HG03139 (cell line): ENCODE data around the gene TTBK2.
"Not testable (repeated sequence)": the region's sequence is repeated elsewhere in the genome, so short reads cannot be mapped to it uniquely, and the experiment has no call there.

Experiments used
- ATAC-seq: cut with Tn5 transposase; IDR thresholded peaks from one replicate; pipeline ENCODE4 v1.9.1; 2021; ENCODE audit not compliant: unreplicated experiment

TTBK2 gene

DNA sequence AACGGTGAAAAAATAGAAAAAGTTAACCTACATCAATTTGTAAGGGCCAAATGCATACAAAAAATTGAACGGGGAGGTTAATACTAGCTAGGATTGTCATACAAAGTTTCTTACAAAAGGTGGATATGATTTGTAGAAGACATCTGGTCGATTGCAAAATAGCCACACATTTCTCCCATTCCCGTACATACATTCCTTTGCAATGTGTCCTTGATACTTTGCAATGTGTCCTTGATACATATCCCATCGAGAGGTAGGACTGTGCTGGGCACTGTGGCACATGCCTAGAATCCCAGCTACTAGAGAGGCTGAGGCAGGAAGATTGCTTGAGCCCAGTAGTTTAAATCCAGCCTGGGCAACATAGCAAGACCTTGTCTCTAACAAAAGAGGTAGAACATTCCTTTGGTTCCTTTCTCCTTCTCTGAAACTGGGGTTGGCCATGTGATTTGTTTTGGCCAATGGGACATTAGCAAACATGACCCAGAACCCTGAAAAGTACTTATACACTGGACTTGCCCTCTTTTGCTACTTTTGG lies 9.5 kb downstream of the TTBK2 start:
- no peak for ATAC-seq

DNA sequence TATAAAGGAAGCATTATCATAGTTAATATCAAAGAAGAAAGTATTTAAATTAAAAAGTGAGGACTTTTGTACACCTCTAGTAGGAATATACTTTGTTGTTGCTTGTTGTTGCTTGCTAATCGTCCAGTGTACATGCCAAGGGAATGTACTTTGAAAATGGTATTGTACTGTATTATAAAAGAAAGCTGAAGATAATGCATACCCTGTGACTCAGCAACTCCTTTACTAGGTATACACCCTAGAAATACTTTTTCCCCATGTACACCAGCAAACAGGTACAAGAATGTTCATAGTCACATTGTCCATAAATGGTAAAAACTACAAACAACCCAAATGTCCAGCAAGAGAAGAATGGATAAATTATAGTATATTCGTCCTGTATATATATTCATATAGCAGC lies 12.0 kb downstream of the TTBK2 start:
- ATAC-seq, result no peak

DNA sequence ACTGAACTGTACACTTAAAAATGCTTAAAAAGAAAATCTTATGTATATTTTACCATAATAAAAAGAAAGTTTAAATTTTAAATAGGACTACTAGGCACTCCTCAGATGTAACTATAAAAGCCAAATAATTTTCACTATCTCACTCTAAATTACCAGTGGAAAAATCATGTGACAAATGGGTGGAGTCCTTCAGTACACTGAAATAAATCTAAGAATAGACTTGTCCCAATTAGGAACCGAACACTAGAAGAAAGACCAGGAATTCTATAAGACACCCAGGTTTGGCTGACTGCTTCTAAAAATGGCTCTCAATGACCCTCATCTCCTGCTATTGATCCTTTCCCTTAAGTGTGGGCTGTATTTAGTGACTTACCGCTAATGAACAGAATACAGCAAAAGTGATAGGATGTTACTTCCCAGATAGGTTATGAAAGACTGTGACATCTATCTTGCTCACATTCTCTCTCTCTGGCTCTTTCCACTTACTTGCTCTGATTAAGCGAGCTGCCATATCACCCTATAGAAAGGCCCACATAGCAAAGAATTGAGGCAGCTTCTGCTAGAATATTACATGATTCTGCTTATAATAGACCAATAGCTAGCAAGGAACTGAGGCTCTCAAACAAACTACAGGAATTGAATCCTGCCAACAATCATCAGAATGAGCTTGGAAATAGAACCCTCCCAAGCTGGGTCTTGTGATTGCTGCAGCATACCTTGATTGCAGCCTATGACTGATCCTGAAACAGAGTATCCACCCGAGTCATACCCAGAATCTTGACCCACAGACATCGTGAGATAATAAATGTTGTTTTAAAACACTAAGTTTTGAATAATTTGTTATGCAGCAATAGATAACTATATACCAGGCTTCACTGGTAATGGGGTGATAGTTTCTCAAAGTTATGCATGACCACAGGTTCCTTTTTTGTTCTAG lies 16.9 kb downstream of the TTBK2 start:
- ATAC-seq, result no peak

DNA sequence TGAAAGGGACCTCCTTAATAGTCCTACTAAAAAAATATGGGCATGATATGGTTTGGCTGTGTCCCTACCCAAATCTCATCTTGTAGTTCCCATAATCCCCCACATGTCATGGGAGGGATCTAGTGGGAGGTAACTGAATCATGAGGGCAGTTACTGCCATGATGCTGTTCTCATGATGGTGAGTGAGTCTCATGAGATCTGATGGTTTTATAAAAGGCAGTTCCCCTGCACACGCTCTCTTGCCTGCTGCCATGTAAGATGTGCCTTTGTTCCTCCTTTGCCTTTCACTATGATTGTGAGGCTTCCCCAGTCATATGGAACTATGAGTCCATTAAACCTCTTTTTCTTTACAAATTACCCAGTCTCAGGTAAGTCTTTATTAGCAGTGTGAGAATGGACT lies 26.7 kb downstream of the TTBK2 start:
- ATAC-seq, result not testable (repeated sequence)

DNA sequence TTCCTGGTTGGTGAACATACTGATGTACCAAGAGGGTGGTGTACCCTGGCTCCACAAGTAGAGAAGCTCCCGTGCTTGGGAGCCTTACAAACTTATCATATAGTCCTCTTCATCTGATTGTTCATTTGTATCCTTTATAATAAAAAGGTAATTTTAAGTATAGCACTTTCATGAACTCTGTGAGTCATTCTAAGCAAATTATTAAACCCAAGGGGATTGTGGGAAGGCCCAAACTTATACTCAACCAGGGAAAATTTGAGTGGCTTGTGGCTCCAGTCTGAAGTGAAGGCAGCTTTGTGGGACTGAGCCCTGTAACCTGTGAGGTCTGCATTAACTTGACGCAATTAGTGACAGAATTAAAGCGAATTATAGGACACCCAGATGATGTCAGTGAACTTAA lies 29.0 kb downstream of the TTBK2 start:
- no peak for ATAC-seq

DNA sequence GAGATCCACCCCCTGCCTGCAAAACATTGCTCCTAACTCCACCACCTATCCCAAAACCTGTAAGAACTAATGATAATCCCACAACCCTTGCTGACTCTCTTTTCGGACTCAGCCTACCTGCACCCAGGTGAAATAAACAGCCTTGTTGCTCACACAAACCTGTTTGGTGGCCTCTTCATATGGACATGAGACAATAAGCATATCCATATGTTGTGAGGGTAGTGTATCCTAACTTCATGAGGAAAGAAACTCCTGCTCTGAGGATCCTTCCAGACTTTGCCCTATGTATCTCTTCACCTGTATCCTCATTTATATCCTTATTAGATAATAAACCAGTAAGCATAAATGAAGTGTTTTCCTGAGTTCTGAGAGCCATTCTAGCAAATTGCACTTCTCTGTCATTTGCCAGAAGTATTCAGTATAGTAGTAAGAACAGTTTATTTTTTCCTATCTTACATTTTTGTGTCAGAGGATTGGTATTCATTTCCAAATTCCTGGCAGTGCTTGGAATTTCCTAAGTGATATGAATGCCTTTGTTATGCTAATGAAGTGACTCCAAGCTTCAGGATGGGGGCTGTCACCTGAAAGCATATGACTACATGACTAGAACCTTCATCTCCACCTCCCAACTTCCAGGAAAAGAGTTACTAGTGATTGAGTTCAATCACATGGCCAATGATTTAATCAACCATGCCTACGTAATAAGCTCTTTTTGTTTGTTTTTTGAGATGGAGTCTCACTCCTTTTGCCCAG lies 30.2 kb downstream of the TTBK2 start:
- ATAC-seq, result no peak

DNA sequence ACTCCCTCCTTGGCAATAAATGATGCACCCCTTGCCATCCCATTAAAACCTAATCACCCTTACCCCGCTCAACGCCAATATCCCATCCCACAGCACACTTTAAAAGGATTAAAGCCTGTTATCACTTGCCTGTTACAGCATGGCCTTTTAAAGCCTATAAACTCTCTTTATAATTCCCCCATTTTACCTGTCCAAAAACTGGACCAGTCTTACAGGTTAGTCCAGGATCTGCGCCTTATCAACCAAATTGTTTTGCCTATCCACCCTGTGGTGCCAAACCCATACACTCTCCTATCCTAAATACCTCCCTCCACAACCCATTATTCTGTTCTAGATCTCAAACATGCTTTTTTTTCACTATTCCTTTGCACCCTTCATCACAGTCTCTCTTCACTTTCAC lies 33.2 kb downstream of the TTBK2 start:
- ATAC-seq, result not testable (repeated sequence)

DNA sequence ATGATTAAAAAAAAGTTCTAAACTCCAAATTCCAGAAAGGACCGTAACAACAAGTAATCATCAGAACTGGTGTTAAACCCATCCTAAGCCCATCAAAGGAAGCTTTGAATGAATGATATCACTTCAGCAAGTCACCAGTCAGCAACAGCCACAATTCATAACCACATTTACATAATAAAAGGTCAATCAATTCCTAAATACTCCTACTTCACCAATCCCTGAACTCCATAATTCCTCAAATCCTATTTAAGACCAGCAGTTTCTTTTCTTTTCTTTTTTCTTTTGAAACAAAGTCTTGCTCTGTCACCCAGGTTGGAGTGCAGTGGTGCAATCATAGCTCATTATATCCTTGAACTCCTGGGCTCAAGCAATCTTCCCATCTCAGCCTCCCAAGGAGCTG lies 40.5 kb downstream of the TTBK2 start:
- ATAC-seq, result no peak

DNA sequence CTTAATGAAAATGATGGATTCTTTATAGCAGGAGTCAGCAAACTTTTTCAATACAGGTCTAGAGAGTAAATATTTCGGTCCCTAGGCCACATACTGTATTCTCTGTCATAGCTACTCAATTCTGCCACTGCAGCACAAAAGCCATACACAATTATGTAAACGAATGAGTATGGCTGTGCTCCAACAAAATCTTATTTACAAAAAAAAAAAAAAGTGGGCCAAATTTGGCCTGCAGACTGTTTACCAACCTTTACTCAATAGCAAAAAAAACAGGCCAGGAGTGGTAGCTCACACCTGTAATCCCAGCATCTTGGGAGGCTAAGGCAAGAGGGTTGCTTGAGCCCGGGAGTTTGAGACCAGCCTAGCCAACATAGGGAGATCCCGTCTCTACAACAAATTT lies 41.1 kb downstream of the TTBK2 start:
- ATAC-seq, result no peak

DNA sequence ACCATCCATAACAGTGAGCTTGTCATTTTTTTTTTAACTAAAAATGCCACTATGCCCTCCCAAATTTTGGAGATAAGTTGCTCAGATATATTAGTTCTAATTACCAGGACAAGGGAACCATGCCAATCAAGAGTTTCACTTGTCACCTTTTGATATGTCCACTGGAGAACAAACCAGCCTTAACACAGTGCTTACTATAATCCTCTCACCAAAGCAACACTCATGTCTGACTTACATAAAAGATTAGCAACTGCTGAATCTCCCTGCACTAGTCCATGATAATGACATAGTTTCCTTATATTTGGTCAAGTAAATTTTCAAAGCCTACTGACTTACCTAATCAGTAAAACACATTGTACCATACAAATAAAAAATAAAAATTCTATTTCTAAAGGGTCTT lies 44.4 kb downstream of the TTBK2 start:
- ATAC-seq, result no peak

DNA sequence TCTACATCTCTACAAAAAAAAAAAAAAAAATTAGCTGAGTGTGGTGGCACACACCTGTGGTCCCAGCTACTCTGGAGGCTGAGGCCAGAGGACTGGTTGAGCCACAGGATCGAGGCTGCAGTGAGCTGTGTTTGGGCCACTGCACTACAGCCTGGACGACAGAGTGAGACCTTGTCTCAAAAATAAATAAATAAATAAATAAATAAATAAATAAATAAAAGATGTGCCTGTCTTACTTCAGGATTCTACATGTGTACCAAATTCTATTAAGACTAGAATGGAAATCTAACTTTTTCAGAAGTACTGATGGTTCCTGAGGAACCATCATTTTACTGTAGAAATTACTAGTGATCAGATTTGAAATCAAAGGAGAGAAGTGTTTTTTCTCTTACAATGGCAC lies 51.9 kb downstream of the TTBK2 start:
- ATAC-seq, result no peak

DNA sequence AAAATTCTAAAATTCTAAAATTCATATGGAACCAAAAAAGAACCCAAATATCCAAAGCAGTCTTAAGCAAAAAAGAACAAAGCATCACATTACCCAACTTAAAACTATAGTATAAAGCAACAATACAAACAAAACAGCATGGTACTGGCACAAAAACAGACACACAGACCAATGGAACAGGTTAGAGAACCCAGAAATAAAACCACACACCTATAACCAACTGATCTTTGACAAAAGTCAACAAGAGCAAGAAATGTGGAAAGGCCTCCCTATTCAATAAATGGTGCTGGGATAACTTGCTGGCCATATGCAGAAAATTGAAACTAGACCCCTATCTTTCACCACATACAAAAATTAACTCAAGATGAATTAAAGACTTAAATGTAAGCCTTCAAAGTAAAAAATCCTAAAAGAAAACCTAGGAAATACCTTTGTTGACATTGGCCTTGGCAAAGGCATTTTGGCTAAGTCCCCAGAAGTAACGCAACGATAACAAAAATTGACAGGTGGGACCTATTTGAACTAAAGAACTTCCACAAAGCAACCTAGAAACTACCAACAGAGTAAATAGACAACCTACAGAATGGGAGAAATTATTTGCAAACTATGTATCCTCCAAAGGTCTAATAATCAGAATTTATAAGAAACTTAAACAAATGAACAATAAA lies 56.9 kb downstream of the TTBK2 start:
- no peak for ATAC-seq

DNA sequence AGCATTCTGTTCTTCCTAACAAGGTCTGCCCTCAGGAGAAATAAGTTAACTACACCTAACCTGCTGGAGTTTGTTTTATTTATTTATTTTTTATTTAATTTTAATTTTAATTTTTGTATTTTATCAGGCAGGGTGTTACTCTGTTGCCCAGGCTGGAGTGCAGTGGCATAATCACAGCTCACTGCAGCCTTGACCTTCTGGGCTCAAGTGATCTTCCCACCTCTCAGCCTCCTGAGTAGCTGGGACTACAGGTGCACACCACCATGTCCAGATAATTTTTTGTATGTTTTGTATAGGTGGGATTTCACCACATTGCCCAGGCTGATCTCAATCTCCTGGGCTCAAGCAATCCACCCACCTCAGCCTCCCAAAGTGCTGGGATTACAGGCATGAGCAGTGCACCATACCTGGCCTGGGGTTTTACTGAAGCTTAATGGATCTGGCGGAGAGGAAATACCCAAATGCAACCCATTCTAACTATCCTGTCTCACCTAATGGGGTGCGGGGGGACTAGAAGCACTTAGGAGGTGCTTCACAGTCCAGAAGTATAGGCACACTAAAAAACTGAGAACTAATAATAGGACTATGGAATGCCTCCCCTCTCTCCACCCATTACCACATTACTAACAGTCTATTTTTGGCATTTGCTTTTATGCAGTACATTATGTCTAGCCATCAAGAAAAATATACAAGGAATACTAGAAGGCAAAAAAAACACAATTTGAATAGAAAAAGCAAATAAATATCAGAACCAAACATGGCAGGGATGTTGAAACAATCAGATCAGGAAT lies 61.4 kb downstream of the TTBK2 start:
- ATAC-seq, result no peak

DNA sequence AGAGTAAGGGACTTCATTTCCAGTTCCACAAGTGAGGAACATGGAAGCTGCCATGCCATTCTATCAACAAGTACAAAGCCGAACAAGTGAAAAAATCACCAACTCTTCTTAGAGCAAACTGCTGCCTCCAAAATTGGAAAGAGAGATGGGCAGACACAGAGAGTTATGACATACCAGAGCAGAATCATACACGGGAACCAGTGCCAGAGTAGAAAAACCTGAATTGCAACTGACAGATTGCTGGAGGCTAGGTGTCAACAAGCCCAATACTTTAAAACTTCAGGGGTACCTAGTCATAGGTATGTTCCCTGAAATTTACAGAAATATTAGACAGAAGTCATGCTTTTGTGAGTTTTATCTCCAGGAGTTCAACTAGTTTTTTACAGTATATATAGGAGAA lies 62.0 kb downstream of the TTBK2 start:
- no peak for ATAC-seq

DNA sequence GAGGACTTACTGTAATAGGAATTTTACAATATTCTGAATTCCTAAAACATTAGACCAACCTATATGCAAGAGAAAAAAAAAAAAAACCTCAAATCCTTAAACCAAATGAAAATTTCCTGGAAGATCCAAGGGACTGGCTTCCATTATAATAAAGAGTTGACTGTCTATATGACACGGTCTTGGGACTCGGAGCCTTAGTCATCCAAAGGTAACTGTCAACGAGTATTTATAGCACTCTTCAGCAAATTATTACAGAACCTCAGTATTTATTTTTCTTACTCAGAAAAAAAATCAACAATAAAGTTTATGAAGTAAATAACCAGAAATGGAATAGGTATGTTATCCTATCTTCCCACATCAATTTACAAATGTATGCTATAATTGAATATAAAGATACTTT lies 66.0 kb downstream of the TTBK2 start:
- ATAC-seq, result no peak

DNA sequence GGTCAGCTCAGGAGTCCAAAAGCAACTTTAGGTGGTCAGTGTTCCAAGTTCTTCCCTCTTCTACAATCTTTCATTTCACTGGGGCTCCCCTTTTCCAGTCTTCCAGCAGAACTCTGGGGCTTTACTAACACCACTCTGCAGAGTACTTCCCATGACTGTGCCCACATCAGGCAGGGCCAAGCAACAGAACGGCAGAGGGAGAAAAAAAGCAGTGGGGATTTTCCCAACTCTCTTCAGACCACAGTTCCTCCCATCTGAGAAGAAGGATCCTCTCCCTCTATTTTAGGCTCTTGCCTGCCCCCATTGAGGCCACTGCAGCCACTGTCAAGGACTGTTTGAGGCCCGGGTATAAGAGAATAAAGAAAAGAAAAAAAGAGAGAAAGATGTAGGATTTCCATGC lies 70.7 kb downstream of the TTBK2 start:
- no peak for ATAC-seq

DNA sequence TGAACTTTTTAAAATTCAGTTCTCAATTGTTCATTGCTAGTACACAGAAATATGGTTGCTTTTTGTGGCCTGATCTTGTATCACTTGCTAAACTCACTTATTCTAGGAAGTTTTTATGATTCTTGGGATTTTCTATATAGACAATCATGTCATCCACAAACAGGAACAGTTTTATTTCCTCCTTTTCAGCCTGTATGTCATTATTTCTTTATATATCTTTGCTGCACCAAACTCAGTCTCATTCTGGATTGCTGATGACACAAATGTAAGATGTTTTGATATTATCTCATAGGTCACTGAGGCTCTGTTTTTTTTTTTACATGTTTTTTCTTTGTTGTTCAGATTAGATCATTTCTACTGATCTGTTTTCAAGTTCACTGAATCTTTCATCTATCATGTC lies 71.7 kb downstream of the TTBK2 start:
- ATAC-seq, result no peak

DNA sequence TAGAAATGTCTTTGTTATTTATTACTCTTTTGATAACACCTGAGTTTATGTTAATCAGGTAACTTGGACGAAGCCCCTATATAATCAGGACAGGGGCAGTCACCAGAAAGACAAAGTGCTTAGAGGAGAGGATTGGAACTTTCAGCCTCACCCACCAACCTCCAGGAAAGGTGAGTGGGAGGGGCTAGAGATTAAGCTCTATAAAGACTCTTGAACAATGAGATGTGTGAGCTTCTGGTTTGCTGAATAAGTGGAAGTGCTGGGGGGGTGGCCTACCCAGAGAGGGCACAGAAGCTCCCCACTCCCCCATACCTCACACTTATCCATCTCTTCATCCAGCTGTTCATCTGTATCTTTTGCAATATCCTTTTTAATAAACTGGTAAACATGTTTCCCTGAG lies 73.9 kb downstream of the TTBK2 start:
- ATAC-seq, result no peak

DNA sequence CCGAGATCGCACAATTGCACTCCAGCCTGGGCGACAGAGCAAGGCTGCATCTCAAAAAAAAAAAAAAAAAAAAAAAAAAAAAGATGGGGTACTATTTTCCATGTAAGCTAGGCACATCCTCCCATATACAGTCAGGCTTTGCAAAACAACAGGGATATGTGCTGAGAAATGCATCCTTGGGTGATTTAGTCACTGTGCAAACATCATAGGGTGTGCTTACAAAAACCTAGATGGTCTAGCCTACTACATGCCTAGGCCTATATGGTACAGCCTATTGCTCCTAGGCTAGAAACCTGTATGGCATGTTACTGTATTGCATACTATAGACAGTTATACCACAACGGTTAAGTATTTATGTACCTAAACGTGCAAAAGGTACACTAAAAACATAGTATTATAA lies 75.0 kb downstream of the TTBK2 start:
- no peak for ATAC-seq

DNA sequence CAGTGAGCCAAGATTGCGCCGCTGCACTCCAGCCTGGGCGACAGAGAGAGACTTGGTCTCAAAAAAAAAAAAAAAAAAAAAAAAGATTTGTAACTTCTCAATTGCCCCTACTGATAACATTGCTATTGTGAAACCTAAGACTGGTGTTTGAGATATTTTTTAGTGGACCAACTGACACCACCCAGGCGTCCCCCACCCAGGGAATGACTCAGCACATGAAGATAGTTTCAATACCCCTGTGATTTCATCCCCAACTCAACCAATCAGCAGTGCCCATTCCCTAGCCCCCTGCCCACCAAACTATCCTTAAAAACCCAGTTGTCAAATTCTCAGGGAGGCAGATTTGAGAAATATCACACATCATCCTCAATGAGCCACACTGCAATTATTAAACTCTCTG lies 76.9 kb downstream of the TTBK2 start:
- no peak for ATAC-seq

DNA sequence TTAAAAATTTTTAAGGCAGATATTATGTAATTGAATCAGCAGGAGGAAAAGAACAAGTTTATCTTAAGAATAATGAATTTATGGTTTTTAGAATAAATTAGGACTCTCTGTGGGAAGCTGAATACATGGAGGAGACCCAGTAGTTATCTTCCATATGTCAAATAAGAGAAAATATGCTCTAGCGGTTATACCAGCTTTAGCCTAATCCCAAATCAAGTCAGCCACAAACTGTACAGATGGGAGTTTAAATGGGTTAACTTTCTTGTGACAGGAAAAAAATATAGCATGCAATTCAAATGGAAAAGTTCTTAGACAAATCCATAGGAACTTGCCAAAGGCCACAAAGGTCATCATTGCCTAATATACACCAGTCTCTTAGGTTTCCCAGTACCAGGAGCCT lies 84.3 kb downstream of the TTBK2 start:
- ATAC-seq, result no peak
